ENCODE data around the gene DAPK2.

GRCh38 chr15:63912061-63912615, 134.1 kb downstream of the DAPK2 start:
- TF ChIP-seq, protein P1, sequence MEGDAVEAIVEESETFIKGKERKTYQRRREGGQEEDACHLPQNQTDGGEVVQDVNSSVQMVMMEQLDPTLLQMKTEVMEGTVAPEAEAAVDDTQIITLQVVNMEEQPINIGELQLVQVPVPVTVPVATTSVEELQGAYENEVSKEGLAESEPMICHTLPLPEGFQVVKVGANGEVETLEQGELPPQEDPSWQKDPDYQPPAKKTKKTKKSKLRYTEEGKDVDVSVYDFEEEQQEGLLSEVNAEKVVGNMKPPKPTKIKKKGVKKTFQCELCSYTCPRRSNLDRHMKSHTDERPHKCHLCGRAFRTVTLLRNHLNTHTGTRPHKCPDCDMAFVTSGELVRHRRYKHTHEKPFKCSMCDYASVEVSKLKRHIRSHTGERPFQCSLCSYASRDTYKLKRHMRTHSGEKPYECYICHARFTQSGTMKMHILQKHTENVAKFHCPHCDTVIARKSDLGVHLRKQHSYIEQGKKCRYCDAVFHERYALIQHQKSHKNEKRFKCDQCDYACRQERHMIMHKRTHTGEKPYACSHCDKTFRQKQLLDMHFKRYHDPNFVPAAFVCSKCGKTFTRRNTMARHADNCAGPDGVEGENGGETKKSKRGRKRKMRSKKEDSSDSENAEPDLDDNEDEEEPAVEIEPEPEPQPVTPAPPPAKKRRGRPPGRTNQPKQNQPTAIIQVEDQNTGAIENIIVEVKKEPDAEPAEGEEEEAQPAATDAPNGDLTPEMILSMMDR (conservative IDR thresholded peaks at IDR 0.05): no peak
- no peak for TF ChIP-seq ZFX (IDR thresholded peaks at IDR 0.05)

Measured in C4-2B (cell line).